ENCODE data around the gene HSPB3.
"Not testable (repeated sequence)": the region's sequence is repeated elsewhere in the genome, so short reads cannot be mapped to it uniquely, and the experiment has no call there.

DNA sequence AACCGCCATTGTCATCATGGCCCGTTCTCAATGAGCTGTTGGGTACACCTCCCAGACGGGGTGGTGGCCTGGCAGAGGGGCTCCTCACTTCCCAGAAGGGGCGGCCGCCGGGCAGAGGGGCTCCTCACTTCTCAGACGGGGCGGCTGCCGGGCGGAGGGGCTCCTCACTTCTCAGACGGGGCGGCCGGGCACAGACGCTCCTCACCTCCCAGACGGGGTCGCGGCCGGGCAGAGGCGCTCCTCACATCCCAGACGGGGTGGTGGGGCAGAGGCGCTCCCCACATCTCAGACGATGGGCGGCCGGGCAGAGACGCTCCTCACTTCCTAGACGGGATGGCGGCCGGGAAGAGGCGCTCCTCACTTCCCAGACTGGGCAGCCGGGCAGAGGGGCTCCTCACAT, 35.0 kb upstream of the HSPB3 start:
- TF ChIP-seq, protein P1, sequence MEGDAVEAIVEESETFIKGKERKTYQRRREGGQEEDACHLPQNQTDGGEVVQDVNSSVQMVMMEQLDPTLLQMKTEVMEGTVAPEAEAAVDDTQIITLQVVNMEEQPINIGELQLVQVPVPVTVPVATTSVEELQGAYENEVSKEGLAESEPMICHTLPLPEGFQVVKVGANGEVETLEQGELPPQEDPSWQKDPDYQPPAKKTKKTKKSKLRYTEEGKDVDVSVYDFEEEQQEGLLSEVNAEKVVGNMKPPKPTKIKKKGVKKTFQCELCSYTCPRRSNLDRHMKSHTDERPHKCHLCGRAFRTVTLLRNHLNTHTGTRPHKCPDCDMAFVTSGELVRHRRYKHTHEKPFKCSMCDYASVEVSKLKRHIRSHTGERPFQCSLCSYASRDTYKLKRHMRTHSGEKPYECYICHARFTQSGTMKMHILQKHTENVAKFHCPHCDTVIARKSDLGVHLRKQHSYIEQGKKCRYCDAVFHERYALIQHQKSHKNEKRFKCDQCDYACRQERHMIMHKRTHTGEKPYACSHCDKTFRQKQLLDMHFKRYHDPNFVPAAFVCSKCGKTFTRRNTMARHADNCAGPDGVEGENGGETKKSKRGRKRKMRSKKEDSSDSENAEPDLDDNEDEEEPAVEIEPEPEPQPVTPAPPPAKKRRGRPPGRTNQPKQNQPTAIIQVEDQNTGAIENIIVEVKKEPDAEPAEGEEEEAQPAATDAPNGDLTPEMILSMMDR (IDR thresholded peaks at IDR 0.05): not testable (repeated sequence)
- not testable (repeated sequence) for TF ChIP-seq POLR2A, EP300, POLR2AphosphoS5 (IDR thresholded peaks at IDR 0.05)

Measured in sigmoid colon (tissue), 4 donors.